Loucy (cell line): ENCODE data around the gene GLP2R.

Experiments
- H2AFZ ChIP-seq: fragments of 200-600 bp; sonication (generic); 2 replicates; pipeline ENCODE4 v1.6.0; 2016; ENCODE audit warnings: antibody characterized with exemption, mild to moderate bottlenecking, low read length, moderate library complexity
- H3F3A ChIP-seq: fragments of 200-600 bp; 2 replicates; pipeline ENCODE4 v1.6.0; 2016; ENCODE audit warnings: antibody characterized with exemption, low read depth, mild to moderate bottlenecking
- H3K27me3 ChIP-seq: fragments of 200-600 bp; sonication (generic); 2 replicates; pipeline ENCODE4 v1.6.1; 2014; ENCODE audit warnings: low read length, mild to moderate bottlenecking; ENCODE audit not compliant: insufficient read depth, poor library complexity, severe bottlenecking
- H3K36me3 ChIP-seq: fragments of 200-600 bp; sonication (generic); 2 replicates; pipeline ENCODE4 v1.6.1; 2016; ENCODE audit warnings: low read length; ENCODE audit not compliant: insufficient read depth
- H3K4me1 ChIP-seq: fragments of 200-600 bp; sonication (generic); 2 replicates; pipeline ENCODE4 v1.5.1; 2014; ENCODE audit warnings: low read length, mild to moderate bottlenecking; ENCODE audit not compliant: insufficient read depth, poor library complexity, severe bottlenecking
- H3K4me2 ChIP-seq: fragments of 200-600 bp; sonication (generic); 2 replicates; pipeline ENCODE4 v1.6.0; 2014; ENCODE audit warnings: antibody characterized with exemption, low read length, low read depth, mild to moderate bottlenecking; ENCODE audit not compliant: poor library complexity, severe bottlenecking
- H3K4me3 ChIP-seq: fragments of 200-600 bp; sonication (generic); 2 replicates; pipeline ENCODE4 v1.5.1; 2014; ENCODE audit warnings: low read length, mild to moderate bottlenecking, mixed read lengths; ENCODE audit not compliant: poor library complexity, severe bottlenecking
- H3K79me2 ChIP-seq: fragments of 200-600 bp; sonication (generic); 2 replicates; pipeline ENCODE4 v1.6.1; 2014; ENCODE audit warnings: low read length; ENCODE audit not compliant: insufficient read depth
- H3K9ac ChIP-seq: fragments of 200-600 bp; sonication (generic); 2 replicates; pipeline ENCODE4 v1.6.0; 2014; ENCODE audit warnings: mild to moderate bottlenecking, low read depth, low read length, moderate library complexity; ENCODE audit not compliant: poor library complexity, severe bottlenecking
- H3K9me2 ChIP-seq: fragments of 200-600 bp; sonication (generic); replicated peaks from 2 replicates; pipeline ENCODE4 v1.6.1; 2016; ENCODE audit warnings: low read depth, low read length, mixed read lengths
- H3K9me3 ChIP-seq: fragments of 200-600 bp; sonication (generic); 2 replicates; pipeline ENCODE4 v1.6.1; 2014; ENCODE audit warnings: mild to moderate bottlenecking, antibody characterized with exemption, low read length, low read depth; ENCODE audit not compliant: insufficient read depth
- H4K20me1 ChIP-seq: fragments of 200-600 bp; sonication (generic); 2 replicates; pipeline ENCODE4 v1.6.0; 2014; ENCODE audit warnings: antibody characterized with exemption, low read length, mild to moderate bottlenecking; ENCODE audit not compliant: insufficient read depth, poor library complexity, severe bottlenecking
- EZH2phosphoT487 ChIP-seq: fragments of 200-600 bp; IDR thresholded peaks from 2 replicates; pipeline ENCODE4 v1.6.1; 2018; ENCODE audit warnings: antibody characterized with exemption, mild to moderate bottlenecking, moderate library complexity, borderline replicate concordance
- TF ChIP-seq, protein P1 (sequence below): fragments of 200-600 bp; sonication (generic); conservative IDR thresholded peaks from 2 replicates; pipeline ENCODE4 v1.5.1; 2014; ENCODE audit warnings: mild to moderate bottlenecking, antibody characterized with exemption, low read length

The GLP2R gene

DNA sequence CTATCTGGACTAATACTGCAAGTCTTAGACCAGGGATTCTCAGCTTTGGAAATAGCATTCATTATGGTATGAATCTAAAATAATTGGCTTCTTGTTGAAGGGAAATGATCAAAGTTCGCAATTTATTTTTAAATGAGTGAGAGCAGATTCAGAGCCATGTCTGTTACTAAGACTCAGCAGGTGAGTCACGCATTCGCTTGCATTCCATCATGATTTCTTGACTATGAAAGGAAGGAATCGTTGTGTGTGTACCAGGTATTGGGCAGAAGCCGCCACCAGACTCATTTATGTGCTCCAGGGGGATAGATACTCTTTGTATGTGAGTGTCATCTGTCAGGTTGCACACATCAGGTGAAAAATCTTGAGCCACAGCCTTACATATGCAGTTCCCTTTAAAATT is 14.6 kb upstream of the GLP2R start:
- H3K4me2 ChIP-seq = no peak overlapping the region
- no peak overlapping the region for H3K4me3 ChIP-seq
- no peaks in the 10 kb centered on the region for H3K4me1 ChIP-seq
- H3K9ac ChIP-seq = no peak overlapping the region
- H3K9me3 ChIP-seq = no peaks in the 10 kb centered on the region
- H3K36me3 ChIP-seq = no peaks in the 10 kb centered on the region
- H3K9me2 ChIP-seq = no peaks in the 10 kb centered on the region
- H4K20me1 ChIP-seq = no peaks in the 10 kb centered on the region
- H2AFZ ChIP-seq = no peak overlapping the region
- no peak for TF ChIP-seq EZH2phosphoT487
- TF ChIP-seq, protein P1, sequence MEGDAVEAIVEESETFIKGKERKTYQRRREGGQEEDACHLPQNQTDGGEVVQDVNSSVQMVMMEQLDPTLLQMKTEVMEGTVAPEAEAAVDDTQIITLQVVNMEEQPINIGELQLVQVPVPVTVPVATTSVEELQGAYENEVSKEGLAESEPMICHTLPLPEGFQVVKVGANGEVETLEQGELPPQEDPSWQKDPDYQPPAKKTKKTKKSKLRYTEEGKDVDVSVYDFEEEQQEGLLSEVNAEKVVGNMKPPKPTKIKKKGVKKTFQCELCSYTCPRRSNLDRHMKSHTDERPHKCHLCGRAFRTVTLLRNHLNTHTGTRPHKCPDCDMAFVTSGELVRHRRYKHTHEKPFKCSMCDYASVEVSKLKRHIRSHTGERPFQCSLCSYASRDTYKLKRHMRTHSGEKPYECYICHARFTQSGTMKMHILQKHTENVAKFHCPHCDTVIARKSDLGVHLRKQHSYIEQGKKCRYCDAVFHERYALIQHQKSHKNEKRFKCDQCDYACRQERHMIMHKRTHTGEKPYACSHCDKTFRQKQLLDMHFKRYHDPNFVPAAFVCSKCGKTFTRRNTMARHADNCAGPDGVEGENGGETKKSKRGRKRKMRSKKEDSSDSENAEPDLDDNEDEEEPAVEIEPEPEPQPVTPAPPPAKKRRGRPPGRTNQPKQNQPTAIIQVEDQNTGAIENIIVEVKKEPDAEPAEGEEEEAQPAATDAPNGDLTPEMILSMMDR = no peak
- no peaks in the 10 kb centered on the region for H3K27me3 ChIP-seq
- H3F3A ChIP-seq = no peaks in the 10 kb centered on the region
- no peaks in the 10 kb centered on the region for H3K79me2 ChIP-seq

DNA sequence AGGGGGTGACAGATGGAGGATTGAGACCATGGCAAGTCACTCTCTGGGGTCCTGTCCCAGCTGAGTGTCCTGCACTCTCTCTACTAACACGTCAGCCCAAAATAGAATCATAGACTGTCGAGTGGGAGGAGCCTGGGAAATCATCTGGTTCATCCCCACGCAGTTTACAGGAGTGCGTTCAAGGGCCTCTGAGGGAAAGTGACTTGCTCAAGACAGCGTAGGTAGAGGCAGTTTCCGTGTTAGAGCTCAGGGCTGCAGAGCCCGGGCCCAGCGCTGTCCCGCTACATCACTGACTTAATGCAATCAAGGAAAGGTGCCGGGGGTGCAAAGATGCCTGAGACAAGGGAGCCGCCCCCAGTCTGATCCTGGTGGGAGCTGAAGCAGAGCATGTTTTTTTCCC is 14.2 kb upstream of the GLP2R start:
- Histone ChIP-seq H3K9me3 (no peaks in the 10 kb centered on the region), H3K27me3 (no peaks in the 10 kb centered on the region), H3K9me2 (no peaks in the 10 kb centered on the region), H3K4me1 (no peaks in the 10 kb centered on the region), H3K4me3 (no peak overlapping the region), H3K4me2 (no peak overlapping the region), H4K20me1 (no peaks in the 10 kb centered on the region), H2AFZ (no peak overlapping the region), H3K9ac (no peak overlapping the region), H3F3A (no peaks in the 10 kb centered on the region), H3K79me2 (no peaks in the 10 kb centered on the region), H3K36me3 (no peaks in the 10 kb centered on the region)
- no peak for TF ChIP-seq EZH2phosphoT487
- TF ChIP-seq, protein P1 = no peak

DNA sequence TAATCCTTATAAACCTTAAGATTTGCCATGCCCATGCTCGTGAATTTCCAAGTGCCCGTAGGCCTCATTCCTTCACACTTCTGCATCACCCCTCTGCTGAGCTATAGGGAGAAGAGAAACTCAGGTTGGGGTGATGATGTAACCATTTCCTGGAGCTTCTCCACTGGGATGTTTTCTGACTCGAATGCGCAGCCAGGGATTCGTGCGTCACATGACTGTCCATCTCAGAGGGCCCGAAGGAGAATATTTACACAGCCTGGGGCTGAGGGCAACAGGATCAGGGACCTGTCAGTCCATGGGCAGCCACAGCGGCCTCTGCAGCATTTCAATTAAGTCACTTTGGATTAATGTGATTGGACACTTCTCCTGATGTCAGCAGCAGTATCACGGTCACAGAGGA is 12.6 kb upstream of the GLP2R start:
- Histone ChIP-seq H2AFZ (no peak overlapping the region), H3K9ac (no peak overlapping the region), H3F3A (no peaks in the 10 kb centered on the region), H3K4me2 (no peak overlapping the region), H3K4me1 (no peaks in the 10 kb centered on the region), H3K9me2 (no peaks in the 10 kb centered on the region), H3K27me3 (no peaks in the 10 kb centered on the region), H3K36me3 (no peaks in the 10 kb centered on the region), H3K4me3 (no peak overlapping the region), H3K9me3 (no peaks in the 10 kb centered on the region), H3K79me2 (no peaks in the 10 kb centered on the region), H4K20me1 (no peaks in the 10 kb centered on the region)
- TF ChIP-seq, protein P1 = no peak
- TF ChIP-seq EZH2phosphoT487 = no peak
